OCI-LY1 (cell line): ENCODE measurements around the gene ACAN.

Source experiments
- H2AFZ ChIP-seq: fragments of 200-600 bp; sonication (generic), shearing (Covaris generic); 2 replicates; pipeline ENCODE4 v1.6.0; 2014; ENCODE audit warnings: antibody characterized with exemption, mild to moderate bottlenecking, low read length
- H3F3A ChIP-seq: fragments of 200-600 bp; sonication (generic), shearing (Covaris generic); 2 replicates; pipeline ENCODE4 v1.6.0; 2014; ENCODE audit warnings: mild to moderate bottlenecking, antibody characterized with exemption, low read length, moderate library complexity; ENCODE audit not compliant: insufficient read depth
- H3K27ac ChIP-seq: fragments of 200-600 bp; sonication (generic); 2 replicates; pipeline ENCODE4 v1.5.1; 2014; ENCODE audit warnings: low read length, mixed run types, mild to moderate bottlenecking, low read depth; ENCODE audit not compliant: poor library complexity, severe bottlenecking
- H3K27me3 ChIP-seq: fragments of 200-600 bp; sonication (generic); 2 replicates; pipeline ENCODE4 v1.6.0; 2014; ENCODE audit warnings: antibody characterized with exemption, mild to moderate bottlenecking, low read length, moderate library complexity; ENCODE audit not compliant: insufficient read depth
- H3K36me3 ChIP-seq: fragments of 200-600 bp; sonication (generic); 2 replicates; pipeline ENCODE4 v1.6.1; 2014; ENCODE audit warnings: mild to moderate bottlenecking, antibody characterized with exemption, low read length, moderate library complexity, mixed read lengths; ENCODE audit not compliant: insufficient read depth
- H3K4me1 ChIP-seq: fragments of 200-600 bp; sonication (generic); 2 replicates; pipeline ENCODE4 v1.5.1; 2014; ENCODE audit warnings: mild to moderate bottlenecking, low read length, moderate library complexity; ENCODE audit not compliant: insufficient read depth, severe bottlenecking
- H3K4me2 ChIP-seq: fragments of 200-600 bp; sonication (generic), shearing (Covaris generic); 2 replicates; pipeline ENCODE4 v1.6.1; 2014; ENCODE audit warnings: low read length
- H3K4me3 ChIP-seq: fragments of 200-600 bp; sonication (generic); 2 replicates; pipeline ENCODE4 v1.5.1; 2014; ENCODE audit warnings: low read length, low read depth, mild to moderate bottlenecking, mixed read lengths; ENCODE audit not compliant: poor library complexity, severe bottlenecking
- H3K79me2 ChIP-seq: fragments of 200-600 bp; shearing (Covaris generic); 2 replicates; pipeline ENCODE4 v1.6.1; 2016; ENCODE audit warnings: mixed run types, low read length, mixed read lengths; ENCODE audit not compliant: insufficient read depth
- H3K9ac ChIP-seq: fragments of 200-600 bp; sonication (generic), shearing (Covaris generic); 2 replicates; pipeline ENCODE4 v1.6.1; 2014; ENCODE audit warnings: mild to moderate bottlenecking, low read length, mixed read lengths
- H3K9me2 ChIP-seq: fragments of 200-600 bp; sonication (generic), shearing (Covaris generic); 2 replicates; pipeline ENCODE4 v1.6.1; 2014; ENCODE audit warnings: low read depth, mild to moderate bottlenecking, low read length, mixed read lengths
- H3K9me3 ChIP-seq: fragments of 200-600 bp; shearing (Covaris generic); 2 replicates; pipeline ENCODE4 v1.6.1; 2014; ENCODE audit warnings: low read length, mixed read lengths
- H4K20me1 ChIP-seq: fragments of 200-600 bp; sonication (generic), shearing (Covaris generic); 2 replicates; pipeline ENCODE4 v1.6.0; 2016; ENCODE audit warnings: mild to moderate bottlenecking, low read length; ENCODE audit not compliant: insufficient read depth
- EZH2 ChIP-seq: fragments of 200-600 bp; sonication (generic), shearing (Covaris generic); IDR thresholded peaks from 2 replicates; pipeline ENCODE4 v1.8.0; 2017; ENCODE audit warnings: borderline replicate concordance, mixed run types, mild to moderate bottlenecking, antibody characterized with exemption, low read length, moderate library complexity, mixed read lengths
- TF ChIP-seq, protein P1 (sequence below): fragments of 200-600 bp; sonication (generic), shearing (Covaris generic); IDR thresholded peaks from 2 replicates; pipeline ENCODE4 v1.5.1; 2017; ENCODE audit warnings: mild to moderate bottlenecking, antibody characterized with exemption, low read length, moderate library complexity, mixed read lengths

ACAN gene

DNA sequence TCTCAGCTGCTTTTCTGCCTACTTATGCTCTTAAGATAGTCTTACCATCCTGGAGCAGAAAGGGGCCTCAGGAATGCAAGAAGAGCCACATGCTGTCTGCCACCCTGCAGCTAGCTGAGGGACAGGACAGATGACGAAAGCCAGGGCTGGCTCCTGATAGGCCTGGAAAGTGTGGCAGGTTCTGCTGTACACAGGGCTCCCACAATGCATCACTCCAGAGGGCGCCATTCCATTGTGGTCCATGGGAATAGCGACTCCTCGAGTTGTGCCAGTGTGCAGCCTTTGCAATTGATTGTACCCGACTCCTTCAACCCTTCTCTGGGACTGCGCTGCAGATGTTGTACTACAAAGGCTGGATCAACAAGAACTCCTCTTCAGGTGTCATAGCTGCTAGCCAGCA, 11.2 kb downstream of the ACAN start:
- Histone ChIP-seq H4K20me1 (no peaks in the 10 kb centered on the region), H3K9ac (no peak overlapping the region), H3K27me3 (no peaks in the 10 kb centered on the region), H3K4me2 (no peak overlapping the region), H3F3A (no peaks in the 10 kb centered on the region), H3K79me2 (no peaks in the 10 kb centered on the region), H3K9me3 (no peaks in the 10 kb centered on the region), H3K36me3 (no peaks in the 10 kb centered on the region), H3K4me3 (no peak overlapping the region), H3K4me1 (no peaks in the 10 kb centered on the region), H2AFZ (no peak overlapping the region), H3K9me2 (no peaks in the 10 kb centered on the region), H3K27ac (no peak overlapping the region)
- no peak for TF ChIP-seq EZH2
- TF ChIP-seq, protein P1, sequence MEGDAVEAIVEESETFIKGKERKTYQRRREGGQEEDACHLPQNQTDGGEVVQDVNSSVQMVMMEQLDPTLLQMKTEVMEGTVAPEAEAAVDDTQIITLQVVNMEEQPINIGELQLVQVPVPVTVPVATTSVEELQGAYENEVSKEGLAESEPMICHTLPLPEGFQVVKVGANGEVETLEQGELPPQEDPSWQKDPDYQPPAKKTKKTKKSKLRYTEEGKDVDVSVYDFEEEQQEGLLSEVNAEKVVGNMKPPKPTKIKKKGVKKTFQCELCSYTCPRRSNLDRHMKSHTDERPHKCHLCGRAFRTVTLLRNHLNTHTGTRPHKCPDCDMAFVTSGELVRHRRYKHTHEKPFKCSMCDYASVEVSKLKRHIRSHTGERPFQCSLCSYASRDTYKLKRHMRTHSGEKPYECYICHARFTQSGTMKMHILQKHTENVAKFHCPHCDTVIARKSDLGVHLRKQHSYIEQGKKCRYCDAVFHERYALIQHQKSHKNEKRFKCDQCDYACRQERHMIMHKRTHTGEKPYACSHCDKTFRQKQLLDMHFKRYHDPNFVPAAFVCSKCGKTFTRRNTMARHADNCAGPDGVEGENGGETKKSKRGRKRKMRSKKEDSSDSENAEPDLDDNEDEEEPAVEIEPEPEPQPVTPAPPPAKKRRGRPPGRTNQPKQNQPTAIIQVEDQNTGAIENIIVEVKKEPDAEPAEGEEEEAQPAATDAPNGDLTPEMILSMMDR = no peak

DNA sequence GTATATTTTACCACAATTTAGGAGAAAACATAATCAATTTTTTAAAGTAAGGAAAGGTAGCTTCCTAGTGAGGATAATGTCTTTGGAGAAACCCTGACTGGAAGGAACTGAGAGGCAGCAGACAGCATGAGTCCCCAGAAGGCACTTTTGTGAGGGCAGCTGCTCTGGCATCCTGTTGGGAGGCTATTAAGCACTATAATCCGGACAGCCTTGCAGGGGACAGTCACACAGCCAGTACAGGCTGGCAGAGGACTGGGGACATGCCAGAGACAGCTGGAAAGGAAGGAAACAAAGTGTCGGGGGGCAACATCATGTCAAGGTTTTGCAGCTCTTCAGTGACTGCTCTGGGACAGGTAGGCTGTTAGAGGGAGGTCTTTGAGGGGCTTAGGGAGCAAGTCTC, 15.7 kb downstream of the ACAN start:
- Histone ChIP-seq H3K9me2 (no peaks in the 10 kb centered on the region), H3K27ac (no peak overlapping the region), H4K20me1 (no peaks in the 10 kb centered on the region), H3K4me1 (no peaks in the 10 kb centered on the region), H2AFZ (no peak overlapping the region), H3K4me2 (no peak overlapping the region), H3K79me2 (no peaks in the 10 kb centered on the region), H3K36me3 (no peaks in the 10 kb centered on the region), H3K4me3 (no peak overlapping the region), H3K9me3 (no peaks in the 10 kb centered on the region), H3F3A (no peaks in the 10 kb centered on the region), H3K9ac (no peak overlapping the region), H3K27me3 (no peaks in the 10 kb centered on the region)
- TF ChIP-seq EZH2 = no peak
- TF ChIP-seq, protein P1 = no peak

DNA sequence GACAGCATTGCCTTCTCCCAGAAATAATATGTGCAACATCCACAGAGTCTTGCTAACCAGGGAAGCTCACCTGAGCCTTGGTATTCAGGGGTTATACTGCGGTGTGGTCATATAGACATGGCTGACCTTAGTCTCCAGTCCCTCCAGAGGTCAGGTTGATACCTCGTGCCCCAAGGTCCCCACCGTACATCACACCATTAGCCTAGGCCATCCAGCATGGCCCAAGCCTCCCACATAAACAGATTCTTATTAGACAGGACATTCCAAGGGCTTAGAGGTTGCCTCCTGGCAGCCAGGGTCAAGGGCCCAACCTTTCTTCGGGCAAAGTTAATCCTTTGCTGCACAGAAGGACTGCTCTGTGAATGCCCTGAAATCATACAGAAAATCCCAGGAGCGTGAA, 18.8 kb downstream of the ACAN start:
- Histone ChIP-seq H2AFZ (no peak overlapping the region), H3K36me3 (no peaks in the 10 kb centered on the region), H3K9me2 (no peaks in the 10 kb centered on the region), H3K4me1 (no peaks in the 10 kb centered on the region), H3K4me2 (no peak overlapping the region), H3K9ac (no peak overlapping the region), H3K79me2 (no peaks in the 10 kb centered on the region), H4K20me1 (no peaks in the 10 kb centered on the region), H3K27me3 (no peaks in the 10 kb centered on the region), H3K9me3 (no peaks in the 10 kb centered on the region), H3K4me3 (no peak overlapping the region), H3K27ac (no peak overlapping the region), H3F3A (no peaks in the 10 kb centered on the region)
- TF ChIP-seq, protein P1 = no peak
